AG09309 (cell line): ENCODE data around the gene FRMD7.
"Not testable (repeated sequence)": the region's sequence is repeated elsewhere in the genome, so short reads cannot be mapped to it uniquely, and the experiment has no call there.

ENCODE experiments used
- DNase-seq: peaks from one replicate; pipeline ENCODE4 v3.0.0-alpha.2; 2010; ENCODE audit warnings: low read depth
- H3K4me3 ChIP-seq: 2 replicates; pipeline ENCODE4 v1.5.1; 2011; ENCODE audit warnings: mild to moderate bottlenecking, low read depth, low read length, moderate library complexity; ENCODE audit not compliant: control insufficient read depth
- CTCF ChIP-seq: IDR thresholded peaks from 2 replicates; pipeline ENCODE4 v1.5.1; 2011; ENCODE audit warnings: mild to moderate bottlenecking, low read depth, low read length, inconsistent platforms; ENCODE audit not compliant: insufficient read depth, control insufficient read depth; ENCODE audit errors: missing control alignments

The FRMD7 gene

GRCh38 chrX:132059973-132060540, 67.8 kb downstream of the FRMD7 start:
- DNase-seq, result no peak
- TF ChIP-seq CTCF, result no peak
- no peak overlapping the region for H3K4me3 ChIP-seq

- no peak for TF ChIP-seq CTCF
- no peak for DNase-seq
- no peak overlapping the region for H3K4me3 ChIP-seq
Measured at GRCh38 chrX:132058975-132059374, 68.8 kb downstream of the FRMD7 start.

GRCh38 chrX:132058050-132058449, 69.8 kb downstream of the FRMD7 start:
- no peak for DNase-seq
- no peak for TF ChIP-seq CTCF
- no peak overlapping the region for H3K4me3 ChIP-seq

- H3K4me3 ChIP-seq, DNase-seq: not testable (repeated sequence)
Measured at GRCh38 chrX:132051778-132052177, 76.0 kb downstream of the FRMD7 start.

- TF ChIP-seq CTCF, result no peak
- no peak for DNase-seq
- no peak overlapping the region for H3K4me3 ChIP-seq
Measured at GRCh38 chrX:132046533-132046932, 81.3 kb downstream of the FRMD7 start.

- DNase-seq, result no peak
- no peak overlapping the region for H3K4me3 ChIP-seq
- TF ChIP-seq CTCF, result no peak
Measured at GRCh38 chrX:132045456-132045855, 82.4 kb downstream of the FRMD7 start.

- no peak overlapping the region for H3K4me3 ChIP-seq
- no peak for DNase-seq
- no peak for TF ChIP-seq CTCF
Measured at GRCh38 chrX:132044953-132045352, 82.9 kb downstream of the FRMD7 start.
